Measurements from ENCODE around the gene THRB.

Gene THRB

GRCh38 chr3:24494618-24495325, at the start of gene THRB:
TSS of gene THRB (minus strand) at chr3:24494850.
- DNase-seq (ENCODE audit: low read depth, low spot score) = no peak

DNA sequence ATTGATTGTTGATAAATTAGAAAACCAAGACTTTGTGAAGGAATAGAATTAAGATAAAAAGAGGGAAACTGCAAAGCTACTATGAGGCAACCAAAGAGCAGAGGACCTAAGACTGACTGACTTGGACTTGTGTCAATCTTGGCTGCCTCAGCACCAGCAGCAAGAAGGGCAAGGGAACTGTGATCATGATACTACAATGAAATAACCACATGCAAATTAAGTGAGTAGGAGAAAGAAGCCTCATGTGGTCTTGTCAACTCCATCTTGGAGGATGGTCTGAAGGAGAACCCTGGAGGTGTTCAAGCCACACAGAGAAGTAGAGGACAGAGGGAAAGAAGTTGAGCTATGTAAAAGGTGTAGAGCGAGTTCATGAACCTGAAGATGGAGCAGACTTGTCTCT, 47.3 kb upstream of the THRB start:
- no peak for DNase-seq (ENCODE audit: low read depth, low spot score)

- no peak for DNase-seq (ENCODE audit: low read depth, low spot score)
Measured at GRCh38 chr3:24540821-24541220, 46.2 kb upstream of the THRB start.

DNA sequence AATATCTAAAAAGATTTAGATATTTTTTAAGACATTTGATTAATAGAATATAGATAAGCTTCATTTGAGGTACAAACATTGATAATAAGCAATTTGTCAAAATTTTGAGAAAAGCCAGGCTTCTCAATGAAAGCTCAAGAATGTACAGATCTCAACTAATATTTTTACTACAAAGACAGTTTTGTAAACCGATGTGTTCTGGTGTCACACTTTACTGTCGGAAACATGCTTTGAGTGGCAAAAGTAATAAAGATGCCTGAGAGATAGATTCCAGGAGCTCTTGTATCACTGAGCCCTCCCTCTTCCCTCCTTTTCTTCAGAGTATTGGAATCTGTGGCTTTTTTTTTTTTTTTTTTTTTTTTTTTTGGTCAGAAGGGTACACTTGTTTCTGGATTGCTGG, 45.0 kb upstream of the THRB start:
- DNase-seq (ENCODE audit: low read depth, low spot score) = no peak

GRCh38 chr3:24538891-24539290, 44.2 kb upstream of the THRB start:
- DNase-seq (ENCODE audit: low read depth, low spot score) = no peak

DNA sequence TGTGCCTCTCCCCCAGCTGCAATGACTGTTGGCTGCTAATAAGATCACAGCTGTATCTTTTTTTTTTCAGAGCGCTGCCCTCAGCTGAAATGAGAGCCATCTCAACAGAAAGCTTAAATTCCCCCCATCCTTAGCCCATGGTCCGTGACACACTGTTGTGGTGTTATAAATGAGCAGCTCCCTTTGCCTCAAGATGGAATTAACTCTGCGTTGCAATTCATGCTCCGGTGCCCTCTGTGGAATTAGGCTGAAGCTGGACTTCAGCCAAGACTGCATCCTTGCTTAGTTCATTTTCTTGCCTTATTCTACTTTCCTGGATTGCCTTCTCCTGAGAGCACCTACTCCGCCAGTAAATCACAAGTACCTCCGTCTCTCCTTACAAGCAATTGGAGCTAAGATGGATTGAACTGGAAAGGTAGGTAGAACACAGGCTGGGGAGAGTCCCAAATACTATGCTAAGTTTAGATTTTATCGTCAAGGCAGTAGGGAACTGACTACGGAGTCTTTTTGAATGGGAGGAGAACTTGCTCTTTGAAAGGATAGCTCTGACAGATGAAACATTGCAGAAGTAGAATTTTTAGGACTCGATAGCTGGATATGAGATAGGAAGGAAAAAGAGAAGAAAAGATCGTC, 39.0 kb upstream of the THRB start:
- no peak for DNase-seq (ENCODE audit: low read depth, low spot score)

DNA sequence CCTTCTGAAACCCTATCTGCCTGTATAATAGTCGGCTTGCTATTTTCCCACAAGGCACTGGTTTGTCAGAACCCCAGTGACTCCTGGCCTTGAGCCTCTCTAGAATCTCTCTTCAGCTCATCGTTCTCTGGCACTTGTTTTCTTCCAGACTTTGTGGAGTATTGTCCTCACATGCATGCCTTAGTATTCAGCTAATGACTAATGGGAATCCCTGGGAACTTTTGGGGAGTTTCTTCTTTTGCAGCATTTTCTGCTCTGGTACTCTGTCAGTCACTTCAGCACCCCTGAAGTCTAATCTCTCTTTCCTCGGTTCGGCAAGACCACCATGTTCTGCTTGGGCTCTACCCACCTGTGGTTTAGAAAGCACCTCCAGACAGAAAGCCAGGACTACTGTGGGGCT, 35.8 kb upstream of the THRB start:
- DNase-seq (ENCODE audit: low read depth, low spot score) = no peak

GRCh38 chr3:24529210-24529609, 34.6 kb upstream of the THRB start:
- no peak for DNase-seq (ENCODE audit: low read depth, low spot score)

- no peak for DNase-seq (ENCODE audit: low read depth, low spot score)
Measured at GRCh38 chr3:24526640-24527212, 32.1 kb upstream of the THRB start.

GRCh38 chr3:24525557-24525956, 30.9 kb upstream of the THRB start:
- no peak for DNase-seq (ENCODE audit: low read depth, low spot score)

DNA sequence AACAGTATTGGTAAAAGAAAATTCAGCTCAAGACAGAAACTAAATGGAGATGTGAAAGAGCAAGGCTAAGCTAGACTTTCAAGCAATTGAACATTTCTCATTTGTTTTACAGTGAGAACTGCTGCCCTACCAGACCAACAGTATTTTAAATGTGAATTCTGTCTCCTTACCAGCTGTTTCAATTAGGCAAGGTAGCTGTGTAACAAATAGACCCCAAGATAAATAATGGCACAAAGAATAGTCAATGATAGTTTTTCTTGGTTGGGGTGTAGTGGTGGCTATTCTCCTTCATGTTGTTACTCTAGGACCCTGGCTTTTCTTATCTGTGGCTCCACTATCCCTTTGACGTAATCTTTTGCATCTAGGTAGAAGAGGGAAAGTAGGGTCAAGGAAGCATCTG, 30.4 kb upstream of the THRB start:
- no peak for DNase-seq (ENCODE audit: low read depth, low spot score)

DNA sequence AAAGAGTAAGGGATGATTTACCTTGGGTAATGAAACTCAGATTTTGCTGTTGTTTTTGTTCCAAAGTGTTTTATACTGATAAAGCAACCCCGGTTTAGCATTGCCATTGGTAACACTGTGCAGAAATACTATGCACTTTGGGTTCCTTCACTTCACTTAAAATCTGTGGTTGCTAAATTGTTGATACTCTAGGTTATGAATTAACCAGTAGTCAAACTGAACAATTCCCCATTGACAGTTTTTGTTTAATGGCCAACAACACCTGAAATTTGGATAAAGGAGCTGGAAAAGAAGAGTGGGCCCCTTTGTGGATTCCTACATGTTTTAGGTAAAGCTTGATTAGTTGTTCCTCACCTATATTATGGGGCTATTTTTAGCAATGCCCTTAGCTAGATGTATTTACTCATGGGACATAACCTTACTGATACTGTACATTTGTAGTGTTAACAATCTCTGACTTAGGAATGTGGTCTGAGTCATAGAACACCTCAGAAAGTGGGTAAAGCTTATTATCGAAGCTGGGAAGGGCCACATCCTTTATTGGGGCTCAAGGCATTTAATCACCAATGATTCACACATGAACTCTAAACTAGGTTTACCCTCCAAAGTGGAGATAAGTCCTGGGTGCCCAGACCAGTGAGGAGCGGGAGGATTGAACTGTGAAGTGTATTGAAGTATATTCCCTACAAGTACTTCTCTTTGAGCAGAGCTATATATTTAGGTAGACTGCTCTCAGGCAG, 29.5 kb upstream of the THRB start:
- no peak for DNase-seq (ENCODE audit: low read depth, low spot score)

GRCh38 chr3:24523215-24523614, 28.6 kb upstream of the THRB start:
- DNase-seq (ENCODE audit: low read depth, low spot score) = no peak

DNA sequence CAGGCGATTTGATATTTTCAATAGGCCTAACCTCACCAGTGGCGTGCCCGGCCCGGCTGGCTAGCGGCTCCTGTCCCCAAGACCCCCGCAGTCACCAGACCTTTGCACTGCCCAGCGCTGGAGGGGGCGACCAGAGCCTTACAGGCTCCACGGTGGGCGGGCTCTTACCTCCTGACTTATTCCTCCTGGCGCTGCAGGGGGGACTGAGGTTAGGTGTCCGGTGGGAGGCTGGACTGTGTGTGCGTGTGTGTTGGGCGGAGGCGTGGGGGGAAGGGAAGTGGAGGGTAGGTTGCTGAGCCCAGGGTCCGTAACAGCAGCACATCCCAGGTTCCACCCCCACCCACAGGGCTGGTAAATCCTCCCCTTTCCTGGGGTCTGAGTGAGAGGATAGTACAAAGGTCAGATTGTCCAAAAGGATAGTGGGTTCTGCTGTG, 27.5 kb upstream of the THRB start:
- no peak for DNase-seq (ENCODE audit: low read depth, low spot score)

GRCh38 chr3:24521420-24522145, 26.9 kb upstream of the THRB start:
- DNase-seq (ENCODE audit: low read depth, low spot score) = no peak

DNA sequence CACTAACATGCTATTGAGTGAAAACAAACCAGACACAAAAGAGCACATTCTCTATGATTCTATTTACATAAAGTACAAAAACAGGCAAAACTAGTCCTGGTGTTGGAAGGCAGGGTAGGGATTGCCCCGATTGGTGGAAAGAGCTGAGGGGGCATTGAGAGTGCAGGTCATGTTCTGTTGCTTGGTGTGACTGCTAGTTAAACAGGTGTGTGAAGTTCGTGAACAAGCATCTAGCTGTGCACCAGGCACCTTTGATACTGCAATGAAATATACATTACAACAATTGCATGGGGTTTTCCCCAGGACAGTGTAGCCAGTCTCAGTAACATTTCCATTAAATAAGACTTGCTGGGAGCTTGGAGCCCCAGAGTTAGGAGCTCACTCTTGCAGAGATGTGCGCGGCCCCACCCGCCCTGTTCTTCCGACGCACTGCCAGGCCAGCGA, 26.3 kb upstream of the THRB start:
- no peak for DNase-seq (ENCODE audit: low read depth, low spot score)

- DNase-seq (ENCODE audit: low read depth, low spot score) = no peak
Measured at GRCh38 chr3:24520101-24520495, 25.4 kb upstream of the THRB start.

GRCh38 chr3:24519368-24520100, 24.9 kb upstream of the THRB start:
- no peak for DNase-seq (ENCODE audit: low read depth, low spot score)

- no peak for DNase-seq (ENCODE audit: low read depth, low spot score)
Measured at GRCh38 chr3:24518990-24519367, 24.3 kb upstream of the THRB start.

DNA sequence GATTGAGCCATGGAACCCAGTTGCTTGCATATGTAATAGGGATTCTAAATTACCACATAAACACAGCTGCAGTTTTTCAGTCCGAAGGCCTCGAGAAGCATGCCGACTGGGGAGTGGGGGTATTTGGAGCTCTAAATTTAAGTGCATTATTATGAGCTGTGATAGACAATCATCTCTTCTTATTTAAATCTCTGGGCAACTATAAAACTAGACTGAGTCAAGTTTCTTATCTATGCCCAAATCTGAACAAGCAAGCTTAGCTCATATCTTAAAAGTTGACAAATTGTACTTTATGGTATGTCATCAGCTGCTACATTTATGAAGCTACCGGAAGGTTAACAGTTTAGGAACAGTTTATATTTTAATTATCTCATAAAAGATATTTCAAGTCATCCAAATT, 19.5 kb upstream of the THRB start:
- DNase-seq (ENCODE audit: low read depth, low spot score) = no peak

- no peak for DNase-seq (ENCODE audit: low read depth, low spot score)
Measured at GRCh38 chr3:24513463-24513862, 18.8 kb upstream of the THRB start.
